Type B pancreatic cell (in vitro differentiated cells): ENCODE data around the gene FSCN2. TPM values are rescaled to one million over a fixed set of nuclear protein-coding genes. Genes with fewer than 3 reads are reported as not detected.
"Not testable (repeated sequence)": the region's sequence is repeated elsewhere in the genome, so short reads cannot be mapped to it uniquely, and the experiment has no call there.

Experiments used
- DNase-seq: peaks from one replicate; pipeline ENCODE4 v3.0.0; 2021; ENCODE audit warnings: mixed read lengths; ENCODE audit not compliant: unreplicated experiment; ENCODE audit errors: extremely low spot score
- H3K27ac Mint-ChIP-seq: 2 replicates; pipeline ENCODE4 v1.8.0; 2021; ENCODE audit warnings: mild to moderate bottlenecking, mixed read lengths
- H3K27me3 Mint-ChIP-seq: 2 replicates; pipeline ENCODE4 v1.8.0; 2021; ENCODE audit warnings: mixed read lengths
- H3K36me3 Mint-ChIP-seq: 2 replicates; pipeline ENCODE4 v1.8.0; 2021; ENCODE audit warnings: mixed read lengths
- H3K4me1 Mint-ChIP-seq: one replicate; pipeline ENCODE4 v1.8.0; 2021; ENCODE audit warnings: mixed read lengths; ENCODE audit not compliant: unreplicated experiment
- H3K4me3 Mint-ChIP-seq: 2 replicates; pipeline ENCODE4 v1.8.0; 2021; ENCODE audit warnings: mild to moderate bottlenecking, mixed read lengths
- H3K9me3 Mint-ChIP-seq: 2 replicates; pipeline ENCODE4 v1.8.0; 2021; ENCODE audit warnings: mixed read lengths
- CTCF ChIP-seq: fragments of 200-600 bp; sonication (generic); conservative IDR thresholded peaks from 2 replicates; pipeline ENCODE4 v1.5.0; 2021; ENCODE audit warnings: antibody characterized with exemption, mild to moderate bottlenecking
- total RNA-seq: library from RNA; stranded (reverse); gene quantifications from 2 replicates; pipeline ENCODE4 v1.2.1, GENCODE V29; 2021; ENCODE audit warnings: low replicate concordance

Gene FSCN2
- total RNA-seq, 1 donor from 2014 or later = 3.8 TPM

GRCh38 chr17:81526662-81527571, 1.3 kb upstream of the FSCN2 start:
- no peak for TF ChIP-seq CTCF
- no peak for DNase-seq
- Mint-ChIP-seq H3K4me1 (peaks cover 11% of the 10 kb centered on the region), H3K9me3 (no peaks in the 10 kb centered on the region), H3K27me3 (no peaks in the 10 kb centered on the region), H3K4me3 (no peak overlapping the region), H3K27ac (no peak overlapping the region), H3K36me3 (no peaks in the 10 kb centered on the region)

GRCh38 chr17:81528384-81528650, 140 bp downstream of the FSCN2 start:
- H3K27ac Mint-ChIP-seq = no peak overlapping the region
- no peak for DNase-seq
- no peak overlapping the region for H3K4me3 Mint-ChIP-seq
- H3K4me1 Mint-ChIP-seq = peaks cover under 1% of the 10 kb centered on the region
- TF ChIP-seq CTCF = no peak
- H3K9me3 Mint-ChIP-seq = no peaks in the 10 kb centered on the region
- no peaks in the 10 kb centered on the region for H3K27me3 Mint-ChIP-seq
- no peaks in the 10 kb centered on the region for H3K36me3 Mint-ChIP-seq

GRCh38 chr17:81528651-81529436, 667 bp downstream of the FSCN2 start:
- Mint-ChIP-seq H3K9me3 (no peaks in the 10 kb centered on the region), H3K4me1 (no peaks in the 10 kb centered on the region), H3K27me3 (no peaks in the 10 kb centered on the region), H3K36me3 (no peaks in the 10 kb centered on the region), H3K27ac (no peak overlapping the region), H3K4me3 (no peak overlapping the region)
- DNase-seq = no peak
- TF ChIP-seq CTCF = no peak

GRCh38 chr17:81529437-81529803, 1.2 kb downstream of the FSCN2 start:
- H3K9me3 Mint-ChIP-seq = no peaks in the 10 kb centered on the region
- H3K36me3 Mint-ChIP-seq = no peaks in the 10 kb centered on the region
- DNase-seq = no peak
- no peaks in the 10 kb centered on the region for H3K4me1 Mint-ChIP-seq
- no peak overlapping the region for H3K27ac Mint-ChIP-seq
- no peak overlapping the region for H3K4me3 Mint-ChIP-seq
- no peaks in the 10 kb centered on the region for H3K27me3 Mint-ChIP-seq
- no peak for TF ChIP-seq CTCF

GRCh38 chr17:81531013-81531412, 2.8 kb downstream of the FSCN2 start:
- H3K27ac Mint-ChIP-seq, H3K9me3 Mint-ChIP-seq, H3K4me1 Mint-ChIP-seq, H3K27me3 Mint-ChIP-seq, H3K4me3 Mint-ChIP-seq, DNase-seq, H3K36me3 Mint-ChIP-seq: not testable (repeated sequence)

GRCh38 chr17:81531998-81532404, 3.8 kb downstream of the FSCN2 start:
- not testable (repeated sequence) for H3K36me3 Mint-ChIP-seq, DNase-seq, H3K9me3 Mint-ChIP-seq, H3K4me3 Mint-ChIP-seq, H3K27ac Mint-ChIP-seq, H3K4me1 Mint-ChIP-seq, H3K27me3 Mint-ChIP-seq
